ENCODE measurements around the gene CBLN4. TPM values are rescaled to one million over a fixed set of nuclear protein-coding genes. Genes with fewer than 3 reads are reported as not detected.

Gene CBLN4
- not detected for total RNA-seq
- long read RNA-seq, result 0 reads

DNA sequence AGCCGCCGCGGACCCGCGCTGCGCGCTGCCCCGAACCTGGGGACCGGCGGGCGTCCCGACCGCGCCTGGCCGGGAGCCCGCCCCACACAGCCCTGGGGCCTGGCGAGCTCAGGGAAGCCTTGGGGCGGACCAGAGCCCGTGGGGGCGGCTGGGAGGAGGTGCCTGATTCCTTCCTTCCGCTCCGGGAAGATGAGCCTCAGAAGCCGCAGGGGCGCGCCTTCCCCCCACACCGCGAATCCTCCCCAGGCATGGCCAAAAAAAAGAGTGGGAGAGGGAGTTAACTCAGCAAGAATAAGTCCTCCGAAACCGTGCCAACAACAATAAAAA is at the start of gene CBLN4:
Gene CBLN4, minus strand, starts transcription at position 131 of the 327 bp plus-strand sequence. CDS start 1,348 bp downstream, outside the sequence.
- DNase-seq (no peak), ATAC-seq (peak in 1 of 2 donors; percentile 34)
- intact Hi-C loops (cut with DNase I), result no loop called here

DNA sequence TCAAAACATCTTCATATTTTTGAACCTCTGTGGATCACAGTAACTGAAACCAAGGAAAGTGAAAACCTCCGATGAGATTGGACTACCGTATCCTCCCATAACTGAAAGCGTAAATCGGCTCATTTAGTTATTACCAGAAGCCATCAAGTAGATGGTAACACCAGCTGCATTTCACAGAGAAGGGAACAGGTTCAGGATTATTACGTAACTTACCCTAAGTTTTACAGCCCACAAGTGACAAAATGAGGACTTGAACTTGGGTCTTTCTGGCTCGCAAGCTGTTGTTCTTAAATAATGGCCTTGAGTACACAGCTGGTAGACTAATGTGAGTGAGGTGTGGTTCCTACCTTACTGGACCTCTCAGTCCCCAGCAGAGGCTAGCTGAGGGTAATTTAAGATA is 37.9 kb upstream of the CBLN4 start:
- ATAC-seq (no peak), DNase-seq (no peak)
- intact Hi-C loops (cut with DNase I), result no loop called here

DNA sequence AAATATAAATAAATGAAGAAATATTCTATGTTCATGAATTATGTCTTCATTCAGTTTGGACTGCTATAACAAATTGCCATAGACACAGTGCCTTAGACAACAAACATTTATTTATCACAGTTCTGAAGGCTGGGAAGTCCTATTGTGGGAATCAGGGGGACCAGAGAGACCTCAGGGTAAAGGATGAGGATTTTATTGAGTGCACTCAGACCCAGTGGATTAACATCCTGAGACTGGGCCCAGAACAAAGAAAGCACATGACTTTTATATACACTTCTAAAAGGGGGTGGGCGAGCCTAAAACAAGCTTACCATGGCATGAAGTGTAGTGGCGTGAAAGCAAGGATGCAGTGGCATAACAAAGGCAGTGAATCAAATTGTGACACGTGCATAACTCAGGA is 26.9 kb upstream of the CBLN4 start:
- ATAC-seq, result no peak
- intact Hi-C loops (cut with DNase I), result no loop called here

DNA sequence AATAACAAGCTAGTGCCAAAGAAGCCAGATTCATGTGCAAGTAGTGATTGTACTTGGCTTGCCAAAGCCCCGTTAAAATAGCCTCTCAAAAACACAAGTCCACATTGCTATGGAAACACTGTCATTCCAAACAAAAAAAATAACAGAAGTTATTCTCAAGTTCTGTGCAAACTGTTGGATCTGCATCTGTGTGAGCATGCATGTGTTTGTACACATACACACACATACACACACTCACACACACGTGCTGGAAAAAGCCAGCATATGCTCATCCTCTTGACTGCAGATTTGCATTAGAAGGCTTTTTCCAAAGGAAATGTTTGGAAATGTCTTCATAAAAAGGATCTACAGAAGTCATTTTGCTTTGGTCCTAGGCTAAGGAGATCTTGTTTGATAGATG is 13.4 kb upstream of the CBLN4 start:
- DNase-seq (no peak), ATAC-seq (no peak)
- intact Hi-C loops (cut with DNase I), result no loop called here

More for the DNA sequence above, 26.9 kb upstream of the CBLN4 start:
- DNase-seq, result no peak

DNA sequence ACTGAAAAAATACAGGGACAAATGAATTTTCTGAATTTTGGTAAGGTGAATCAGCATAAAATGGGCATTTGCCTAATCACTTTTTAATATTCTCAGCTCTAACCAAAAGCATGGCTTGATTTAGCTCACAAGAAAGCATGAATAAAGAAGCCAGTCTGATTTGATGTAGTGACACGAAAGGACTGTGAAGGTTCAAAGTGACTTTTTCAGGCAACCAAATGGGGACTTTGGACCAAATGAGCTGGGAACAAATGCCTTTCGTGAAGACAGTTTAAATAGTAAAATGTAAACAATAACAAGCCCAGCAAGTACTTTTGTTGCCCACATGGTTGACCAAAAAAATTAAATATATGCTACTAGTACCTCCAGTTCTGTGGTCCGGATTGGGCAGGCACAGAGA is 12.9 kb upstream of the CBLN4 start:
- ATAC-seq (no peak), DNase-seq (no peak)
- intact Hi-C loops (cut with DNase I), result no loop called here

DNA sequence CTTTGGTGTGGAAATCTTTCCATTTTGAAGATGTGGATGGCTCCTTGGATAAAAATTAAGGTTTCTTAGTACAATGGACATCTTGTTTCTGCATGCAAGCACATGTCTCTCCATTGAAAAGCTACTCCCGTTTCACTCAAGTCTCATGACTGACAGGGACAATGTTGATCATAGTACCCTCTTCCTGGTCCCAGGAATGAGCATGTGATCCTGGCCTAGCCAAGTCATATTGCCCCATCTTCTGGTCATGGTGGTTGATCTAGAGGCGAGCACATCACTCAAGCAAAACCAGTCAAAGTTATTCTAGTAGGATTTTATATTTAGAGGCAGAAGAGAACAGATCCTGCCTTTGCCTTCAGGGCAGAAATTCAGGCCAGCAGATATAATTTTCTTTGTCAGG is 12.2 kb upstream of the CBLN4 start:
- intact Hi-C loops (cut with DNase I), result no loop called here
- ATAC-seq (no peak), DNase-seq (no peak)

DNA sequence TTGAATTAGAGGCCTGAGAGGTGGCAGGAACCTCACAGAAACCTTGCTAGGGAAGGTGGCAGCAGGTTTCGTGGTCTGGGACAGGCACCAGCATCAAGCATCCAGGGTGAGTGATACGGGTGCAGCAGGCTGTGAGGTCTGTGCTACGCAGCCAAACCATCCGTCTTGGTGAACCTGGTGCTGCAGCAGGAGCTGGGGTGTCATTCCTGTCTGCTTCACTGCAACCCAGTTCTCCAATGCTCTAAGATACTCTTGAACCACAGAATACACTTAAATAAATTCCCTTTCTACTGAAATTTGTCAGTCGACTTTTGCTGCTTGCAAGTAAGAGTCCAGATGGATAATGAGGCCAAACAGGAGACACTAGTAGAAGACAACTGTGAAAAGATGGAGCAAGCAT is 9.7 kb upstream of the CBLN4 start:
- intact Hi-C loops (cut with DNase I), result no loop called here

DNA sequence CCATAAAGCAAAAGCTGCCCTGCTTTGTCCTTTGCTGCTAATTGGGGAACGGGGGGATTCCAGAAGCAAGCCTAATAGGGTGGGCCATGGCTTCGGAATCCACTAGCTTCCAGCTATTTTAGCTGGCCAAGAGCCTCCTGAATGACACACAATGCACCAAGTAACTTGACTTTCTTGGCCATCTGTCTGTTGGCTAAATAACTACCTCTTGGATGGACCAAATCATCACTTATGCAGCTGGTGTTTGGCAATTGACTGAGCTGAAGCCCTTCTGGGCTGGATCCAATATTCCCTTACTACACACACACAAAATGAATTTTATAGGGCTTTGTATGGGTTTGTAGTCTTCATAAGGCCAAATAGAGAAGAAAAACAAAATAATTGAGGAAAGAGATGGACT is 8.8 kb upstream of the CBLN4 start:
- intact Hi-C loops (cut with DNase I), result no loop called here
- DNase-seq (no peak), ATAC-seq (no peak)

More for the DNA sequence above, 9.7 kb upstream of the CBLN4 start:
- ATAC-seq (no peak), DNase-seq (no peak)

DNA sequence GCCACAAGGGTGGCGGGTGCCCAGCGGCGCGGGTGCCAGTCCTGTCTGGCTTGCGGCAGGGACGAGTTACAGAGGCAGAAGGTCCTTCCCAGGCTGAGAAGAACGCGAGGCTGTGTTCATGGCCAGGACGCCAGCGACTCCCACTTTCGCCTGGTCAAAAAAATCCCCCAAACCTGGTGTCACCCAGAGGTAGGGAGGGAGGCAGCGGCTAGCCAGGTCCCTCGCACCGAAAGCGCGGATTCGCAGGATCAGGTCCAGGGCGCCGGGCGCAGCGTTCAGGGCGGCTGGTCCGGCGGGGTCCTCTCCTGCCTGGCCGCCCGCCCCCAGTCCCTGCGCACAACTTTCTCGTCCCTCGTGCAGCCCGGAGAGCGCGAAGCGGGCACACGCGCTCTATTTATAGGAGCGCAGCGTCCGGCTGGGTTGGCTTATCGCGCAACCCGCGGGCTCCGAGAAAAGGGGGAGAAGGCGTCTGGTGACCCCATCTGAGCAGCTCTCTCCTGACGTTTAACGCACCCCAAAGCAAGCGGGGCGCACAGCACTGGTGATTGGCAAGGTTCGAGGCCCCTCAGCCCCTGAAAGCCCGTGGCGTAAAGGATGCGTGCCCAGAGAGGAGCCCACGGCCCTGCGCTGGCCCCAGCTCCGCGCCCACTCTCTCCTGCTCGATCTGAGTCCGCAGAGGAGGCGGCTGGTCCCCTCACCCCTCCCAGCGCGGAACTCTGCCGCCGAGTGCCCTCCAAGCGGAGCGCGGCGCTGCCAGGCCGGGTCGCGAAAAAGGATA is 519 bp downstream of the CBLN4 start:
- intact Hi-C loops (cut with DNase I), result no loop called here
- ATAC-seq (no peak), DNase-seq (no peak)

DNA sequence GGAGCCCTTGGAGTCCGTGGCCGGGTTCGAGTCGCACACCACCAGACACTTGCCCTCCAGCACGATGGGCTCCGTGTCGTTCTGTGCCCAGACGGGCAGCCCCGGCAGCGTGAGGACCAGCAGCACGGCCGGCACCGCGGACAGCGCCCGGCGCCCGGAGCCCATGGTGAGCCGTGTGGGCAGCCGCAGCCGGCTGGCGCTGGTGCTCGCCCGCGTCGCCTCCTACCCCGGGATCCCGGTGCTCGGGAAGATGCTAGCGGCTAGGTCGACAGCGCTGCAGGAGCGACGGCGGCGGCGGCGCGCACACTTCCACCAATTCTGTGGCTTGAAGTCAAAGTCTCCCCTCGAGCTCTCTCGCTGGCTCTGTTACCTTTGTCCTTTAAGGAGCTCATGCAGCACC is 1.3 kb downstream of the CBLN4 start:
- intact Hi-C loops (cut with DNase I), result no loop called here
- DNase-seq (peak; percentile 23), ATAC-seq (peak; percentile 57 to 87)

DNA sequence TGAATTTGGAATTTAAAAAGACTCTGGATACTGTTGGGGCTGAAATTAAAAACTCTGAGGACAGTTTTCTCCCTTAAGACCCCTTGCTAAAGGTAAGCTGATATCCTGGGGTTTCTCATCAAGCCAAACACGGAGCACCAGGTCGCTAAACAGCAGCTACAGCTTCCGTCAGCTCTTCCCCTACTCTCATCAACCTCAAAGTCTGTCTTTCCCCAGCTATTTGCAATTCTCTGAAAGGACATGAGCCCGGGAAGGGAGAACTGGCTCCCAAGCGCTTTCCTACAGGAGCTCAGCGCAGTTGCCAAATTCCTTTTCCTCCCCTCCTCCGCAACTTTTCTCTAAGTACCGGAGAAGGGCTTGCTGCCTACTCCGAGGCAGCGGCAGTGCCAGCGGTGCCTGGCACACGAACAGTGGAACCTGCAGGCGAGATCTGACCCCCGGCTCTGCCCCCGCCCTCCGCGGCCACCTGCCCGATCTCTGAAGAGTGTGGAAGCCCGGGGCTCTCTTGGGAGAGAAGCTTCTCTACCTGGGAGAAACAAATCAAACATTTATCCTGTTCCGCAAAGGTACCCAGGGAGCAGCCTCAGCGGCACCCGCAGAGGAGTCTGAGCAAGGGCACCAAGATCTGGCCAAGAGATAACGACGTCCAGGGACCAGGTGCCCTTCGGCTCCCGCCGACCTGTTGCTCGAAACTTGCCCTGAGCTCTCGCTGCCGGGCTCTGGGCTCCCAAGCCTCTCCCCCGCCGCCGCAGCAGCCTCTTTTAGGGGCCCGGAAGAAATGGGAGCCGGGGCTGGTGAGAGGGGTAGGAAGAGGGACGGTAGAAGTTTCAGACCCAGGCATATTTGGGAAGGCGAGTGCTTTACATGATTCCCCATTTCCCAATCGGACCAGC is 2.2 kb downstream of the CBLN4 start:
- ATAC-seq (peak in 1 of 2 donors; percentile 61), DNase-seq (no peak)
- intact Hi-C loops (cut with DNase I), result no loop called here

DNA sequence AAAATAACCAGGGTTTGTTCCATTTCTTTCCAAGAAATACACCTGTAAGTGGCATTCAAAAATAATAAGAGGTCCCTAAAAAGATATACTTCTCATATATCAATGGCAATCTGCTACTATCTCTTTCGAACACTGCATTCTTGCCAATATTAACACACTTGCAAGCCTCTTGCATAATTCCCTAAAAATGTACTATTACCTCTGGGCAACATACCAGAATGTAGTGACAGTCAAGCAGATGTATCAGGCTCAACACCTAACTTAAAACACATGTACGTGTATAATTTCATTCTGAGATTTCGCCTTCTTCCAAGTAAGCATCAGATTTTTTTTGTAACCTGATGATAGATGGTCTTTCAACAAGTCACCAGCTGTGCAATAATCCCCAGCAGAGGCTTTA is 3.4 kb downstream of the CBLN4 start:
- DNase-seq (no peak), ATAC-seq (no peak)
- intact Hi-C loops (cut with DNase I), result no loop called here

DNA sequence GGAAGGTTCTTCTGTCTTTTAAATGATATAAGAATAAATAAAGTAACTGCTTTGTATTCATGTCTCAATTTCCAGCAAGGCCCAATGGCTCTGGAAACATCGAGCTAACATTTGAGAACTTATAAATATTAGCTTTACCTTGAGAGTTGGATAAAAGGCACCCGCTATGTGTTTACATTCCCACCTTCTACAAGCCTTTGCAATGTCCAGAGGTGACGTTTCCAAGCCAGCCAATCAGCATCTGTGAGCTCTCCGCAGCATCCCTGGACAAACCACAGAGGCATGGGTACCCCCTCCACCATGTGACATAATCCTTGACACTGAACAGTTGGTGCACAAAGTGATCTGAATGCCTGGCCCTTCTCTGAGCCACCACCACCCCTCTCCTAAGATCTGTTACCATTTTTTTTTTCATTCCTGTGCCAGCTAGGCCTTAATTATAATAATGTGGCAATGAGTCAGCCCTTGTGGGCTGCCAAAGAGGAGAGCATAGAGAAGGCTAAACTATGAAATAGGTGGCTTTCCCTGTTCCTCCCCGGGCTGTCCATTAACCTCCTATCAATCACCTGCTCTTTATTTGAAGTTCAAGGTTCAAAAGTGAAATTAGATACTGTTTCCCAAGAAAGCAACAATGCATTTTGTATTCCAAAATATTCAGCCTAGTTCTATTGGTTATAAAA is 4.1 kb downstream of the CBLN4 start:
- intact Hi-C loops (cut with DNase I), result no loop called here
- ATAC-seq, result no peak
- no peak for DNase-seq

DNA sequence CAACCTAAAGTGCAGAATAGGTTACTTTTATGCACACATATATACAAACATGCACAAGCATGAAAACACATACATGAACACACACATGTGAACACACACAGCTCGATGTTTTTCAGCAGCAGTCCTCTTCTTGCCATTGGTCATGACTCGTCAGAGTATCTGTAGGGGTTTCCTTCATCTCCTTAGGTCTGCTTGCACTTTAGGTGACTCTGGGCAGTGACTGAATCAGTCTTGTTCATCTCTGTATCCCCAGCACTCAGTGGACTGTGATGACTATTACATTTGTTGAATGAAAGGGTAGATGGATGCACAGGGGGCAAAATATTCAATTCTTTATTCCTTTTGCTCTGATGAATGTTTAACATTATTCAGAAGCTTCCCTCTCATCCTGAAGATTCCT is 26.8 kb downstream of the CBLN4 start:
- no peak for ATAC-seq
- no peak for DNase-seq
- intact Hi-C loops (cut with DNase I), result no loop called here

DNA sequence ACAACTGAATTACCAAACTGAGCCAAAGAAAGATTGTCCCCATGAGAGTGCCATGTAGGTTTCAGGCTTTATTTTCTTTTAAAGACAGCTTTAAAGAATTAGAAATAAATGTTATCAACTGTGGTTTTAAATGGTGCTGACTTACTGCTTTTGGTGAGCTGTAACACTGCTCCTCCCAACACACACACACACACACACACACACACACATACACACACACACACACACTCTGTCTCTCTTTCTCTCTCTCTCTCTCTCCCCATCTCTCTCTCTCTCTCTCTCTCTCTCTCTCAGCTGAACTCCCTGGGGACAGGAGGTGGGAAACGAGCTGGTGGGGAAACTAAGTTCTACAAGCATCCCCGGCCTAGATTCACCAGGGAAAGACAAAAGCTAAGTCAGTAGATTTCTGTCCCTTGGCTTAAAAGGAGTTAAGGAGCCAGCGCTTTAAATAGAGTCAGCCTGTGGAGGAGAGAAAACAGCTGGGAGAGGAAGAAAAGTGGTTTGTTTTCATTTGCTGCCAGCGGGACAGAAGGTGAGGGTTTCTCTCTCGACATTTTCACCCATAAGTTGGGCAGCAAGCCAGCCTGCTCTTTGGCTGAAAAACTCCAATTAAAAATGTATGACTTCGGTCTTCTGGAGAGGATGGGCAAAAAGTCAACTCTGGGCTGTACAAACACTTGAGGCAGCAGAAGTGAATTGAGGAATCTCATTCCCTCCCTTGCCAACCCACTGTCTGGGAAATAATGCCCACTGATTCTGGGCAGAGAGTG is 27.4 kb downstream of the CBLN4 start:
- ATAC-seq, result peak in 1 of 2 donors; percentile 31
- DNase-seq, result no peak
- intact Hi-C loops (cut with DNase I), result no loop called here

DNA sequence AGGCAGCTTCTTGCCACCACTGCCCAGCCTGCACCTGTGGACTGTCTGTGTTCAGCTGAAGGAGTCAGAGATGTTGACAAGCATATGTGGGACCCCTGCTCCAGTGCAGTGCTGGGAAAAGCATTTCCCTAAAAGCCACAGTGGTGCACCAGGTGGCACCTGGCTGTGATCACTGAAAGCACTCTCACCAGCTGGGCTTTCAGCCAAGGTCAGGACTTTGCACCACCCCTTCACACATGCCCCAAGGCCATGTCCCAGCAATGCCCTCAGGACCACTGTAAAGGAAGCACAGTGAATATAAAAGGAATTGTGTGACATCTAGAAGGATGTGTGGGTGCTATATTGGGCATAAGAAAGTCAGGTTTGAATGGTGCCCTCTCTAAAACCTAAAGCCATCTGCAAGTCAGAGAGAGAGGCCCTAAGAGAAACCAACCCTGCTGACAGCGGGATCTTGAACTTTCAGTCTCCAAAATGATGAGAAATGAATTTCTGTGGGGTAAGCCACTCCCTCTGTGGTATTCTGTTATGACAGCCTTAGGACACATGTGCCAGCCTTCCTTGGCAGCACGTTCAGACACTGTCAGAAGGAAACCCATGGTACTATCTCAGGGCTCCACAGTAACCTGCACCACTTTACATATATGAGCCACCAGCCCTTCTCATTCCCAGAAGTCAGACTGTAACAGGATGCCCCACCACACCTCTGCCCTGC is 30.7 kb downstream of the CBLN4 start:
- intact Hi-C loops (cut with DNase I), result no loop called here
- ATAC-seq (no peak), DNase-seq (no peak)

DNA sequence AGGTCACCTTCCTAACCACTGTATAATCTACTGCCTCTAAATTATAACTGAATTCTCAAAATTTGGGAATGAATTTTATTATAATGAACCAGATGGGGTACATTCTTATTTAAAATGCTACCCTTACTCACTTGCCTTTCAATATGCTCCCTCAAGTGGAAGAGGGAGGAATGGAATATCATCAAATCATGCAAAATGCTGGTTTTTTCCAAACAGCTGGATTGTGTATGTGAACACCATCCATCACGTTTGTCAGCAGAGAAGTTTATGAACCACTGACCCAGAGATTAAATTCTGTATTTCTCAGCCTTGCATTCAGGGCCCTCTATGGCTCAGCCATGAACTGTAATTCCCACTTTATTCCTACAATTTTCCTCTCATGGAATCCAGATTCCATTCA is 40.5 kb downstream of the CBLN4 start:
- DNase-seq, result no peak
- no peak for ATAC-seq
- intact Hi-C loops (cut with DNase I), result no loop called here

DNA sequence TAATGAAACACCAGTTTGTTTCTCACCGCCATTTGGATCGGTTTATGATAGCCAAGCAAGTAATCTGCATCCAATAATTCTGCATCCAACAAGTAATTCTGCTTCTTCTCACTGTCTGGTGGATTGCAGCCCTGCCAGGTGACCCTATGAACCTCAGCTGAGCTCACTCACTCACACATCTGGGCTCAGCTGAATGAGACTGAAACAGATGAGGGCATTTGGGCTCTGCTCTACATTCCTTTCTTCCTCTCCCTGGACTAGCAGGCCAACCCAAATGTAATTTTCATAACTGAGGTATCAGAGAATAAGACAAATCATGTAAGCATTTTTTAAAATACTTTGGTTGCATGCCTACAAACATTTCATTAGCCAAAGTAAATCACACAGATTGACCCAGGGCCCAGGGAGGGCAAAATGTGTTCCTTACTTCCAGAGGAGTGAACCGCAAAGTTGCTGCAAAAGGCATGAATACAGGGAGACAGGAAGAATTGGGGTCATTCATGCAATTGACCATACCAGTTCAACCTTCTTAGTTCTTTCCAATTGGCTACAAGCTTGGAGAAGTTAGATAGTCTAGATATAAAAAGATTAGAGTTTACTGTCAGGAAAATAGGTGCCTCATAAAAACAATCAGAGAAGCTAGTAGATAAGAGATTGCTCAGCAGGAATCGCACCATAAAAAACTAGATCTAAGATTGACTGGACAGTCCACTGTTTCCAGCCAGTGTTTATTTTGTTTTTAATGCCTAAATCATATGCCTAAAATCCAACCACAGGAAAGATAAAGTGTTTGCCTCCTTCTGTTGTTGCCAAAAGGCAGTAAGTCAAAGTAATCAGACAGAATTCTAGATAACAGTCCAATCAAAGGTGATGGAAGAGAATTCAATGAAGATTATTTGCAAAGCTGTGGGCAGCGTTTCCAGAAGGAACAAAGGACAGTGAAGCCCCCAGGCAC is 43.7 kb downstream of the CBLN4 start:
- DNase-seq (no peak), ATAC-seq (peak; percentile 57 to 97)
- intact Hi-C loops (cut with DNase I), result no loop called here
